GM19395 (cell line): ENCODE measurements around the gene REXO4.
A peak's percentile ranks its signal among the peaks of the same experiment; 100 is the strongest.
"Not testable (repeated sequence)": the region's sequence is repeated elsewhere in the genome, so short reads cannot be mapped to it uniquely, and the experiment has no call there.

Experiments
- ATAC-seq: cut with Tn5 transposase; IDR thresholded peaks from one replicate; pipeline ENCODE4 v1.9.1; 2021; ENCODE audit warnings: mild to moderate bottlenecking, moderate library complexity; ENCODE audit not compliant: unreplicated experiment

The REXO4 gene

DNA sequence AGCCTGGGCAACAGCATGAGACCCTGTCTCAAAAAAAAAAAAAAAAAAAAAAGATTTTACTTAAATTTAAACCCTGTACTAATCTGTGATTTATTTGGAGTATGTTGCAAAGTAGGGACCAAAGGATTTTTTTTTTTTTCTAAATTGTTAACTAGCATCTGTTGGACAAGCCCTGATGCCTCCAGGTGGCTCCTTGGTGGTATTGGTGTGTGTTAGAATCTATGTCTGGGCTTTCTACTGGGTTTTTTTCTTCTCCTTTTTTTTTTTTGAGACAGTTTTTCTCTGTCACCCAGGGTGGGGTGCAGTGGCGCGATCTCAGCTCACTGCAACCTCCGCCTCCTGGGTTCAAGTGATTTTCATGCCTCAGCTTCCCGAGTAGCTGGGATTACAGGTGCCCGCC lies 34.1 kb upstream of the REXO4 start:
- ATAC-seq, result not testable (repeated sequence)

- no peak for ATAC-seq
These were observed 31.9 kb upstream of the REXO4 start for GRCh38 chr9:133449760-133450159.

GRCh38 chr9:133448487-133448972 lies 30.7 kb upstream of the REXO4 start:
- ATAC-seq, result no peak

DNA sequence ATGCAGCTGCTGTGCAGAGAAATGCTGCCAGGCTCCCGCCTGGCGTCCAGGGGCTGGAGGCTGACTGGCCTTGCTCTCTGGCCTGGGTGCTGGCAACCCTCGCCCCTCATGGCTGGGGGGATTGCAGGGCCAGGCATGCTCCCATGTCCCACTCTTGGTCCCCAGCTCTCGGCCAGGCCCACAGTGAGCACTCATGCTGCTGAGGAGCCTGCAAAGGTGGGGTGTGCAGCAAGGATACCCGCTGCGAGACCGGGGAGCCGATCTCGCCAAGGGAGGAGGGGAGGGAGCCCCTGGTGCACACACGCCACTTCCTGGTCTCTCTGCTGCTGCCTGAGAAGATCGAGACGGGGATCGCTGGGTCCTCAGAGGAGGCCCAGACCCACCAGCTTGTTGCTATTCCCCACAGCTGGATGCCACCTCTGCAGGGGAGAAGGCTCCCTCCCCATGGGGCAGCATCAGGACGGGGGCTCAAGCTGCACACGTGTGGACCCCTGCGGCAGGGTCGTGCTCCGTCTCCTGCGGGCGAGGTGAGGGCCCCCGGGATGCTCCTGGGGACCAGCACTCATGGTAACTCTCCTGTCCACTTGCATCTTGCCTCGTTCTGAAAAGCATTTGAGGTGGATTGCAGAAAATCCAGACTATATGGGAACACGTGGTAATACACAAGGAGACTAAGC lies 27.6 kb upstream of the REXO4 start:
- ATAC-seq, result no peak

DNA sequence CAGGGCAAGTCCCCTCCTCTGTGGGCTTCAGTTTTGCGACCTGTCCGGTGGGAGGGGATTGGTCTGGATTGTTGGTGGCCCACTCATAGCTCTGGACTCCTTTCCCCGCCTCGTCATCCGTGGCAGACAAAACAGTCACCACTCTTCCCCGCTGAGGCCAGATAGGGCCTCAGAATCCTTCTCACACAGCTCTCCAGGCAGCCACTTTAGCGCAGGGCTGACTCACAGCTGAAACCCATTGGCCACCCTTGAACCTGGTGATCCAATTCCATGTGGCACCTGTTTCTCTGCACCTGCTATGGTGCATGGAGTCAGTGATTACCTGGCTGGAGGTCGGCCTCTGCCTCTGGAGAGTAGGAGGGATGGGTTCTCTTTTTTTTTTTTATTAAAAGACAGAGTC lies 26.2 kb upstream of the REXO4 start:
- ATAC-seq, result no peak

- ATAC-seq, result no peak
These were observed 25.4 kb upstream of the REXO4 start for GRCh38 chr9:133443248-133443647.

DNA sequence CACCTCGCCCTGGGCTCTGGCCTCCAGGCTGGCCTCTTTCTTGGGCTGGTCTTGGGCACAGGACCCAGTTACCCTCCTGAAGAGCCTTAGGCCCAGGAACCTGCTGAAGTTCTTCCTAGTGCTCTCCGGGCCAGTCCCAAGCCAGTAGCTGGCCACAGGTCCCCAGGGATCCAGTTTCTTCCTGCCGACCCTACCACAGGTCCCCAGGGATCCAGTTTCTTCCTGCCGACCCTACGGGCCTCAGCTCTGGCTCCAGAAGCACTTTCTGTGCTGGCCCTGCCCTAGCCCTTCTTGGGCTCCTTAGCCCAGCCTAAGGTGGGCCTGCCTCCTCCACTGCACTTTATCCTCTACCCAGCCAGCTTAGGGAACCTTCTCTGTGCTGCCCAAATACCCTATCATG lies 23.8 kb upstream of the REXO4 start:
- ATAC-seq, result no peak

DNA sequence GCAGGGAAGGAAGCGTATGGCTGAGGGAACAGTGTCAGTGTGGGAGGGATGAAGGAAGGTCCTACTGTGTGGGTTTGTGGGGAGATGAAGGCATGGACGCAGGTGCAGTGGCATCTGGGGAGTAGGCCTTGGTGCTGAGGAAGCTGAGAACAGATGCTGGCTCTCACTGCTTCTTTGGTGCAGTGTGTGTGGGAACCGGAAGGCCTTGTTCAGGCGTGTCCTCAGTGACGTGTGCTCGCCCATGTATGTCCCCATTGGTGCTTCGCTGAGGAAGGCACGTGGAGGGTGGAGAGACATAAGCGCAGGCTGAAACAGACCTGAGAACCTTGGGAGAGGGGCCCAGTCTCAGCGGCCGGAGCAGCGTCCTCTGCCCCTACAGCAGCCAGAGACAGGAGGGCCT lies 23.1 kb upstream of the REXO4 start:
- peak; percentile 60 for ATAC-seq

- no peak for ATAC-seq
These were observed 21.5 kb upstream of the REXO4 start for GRCh38 chr9:133439337-133439736.

DNA sequence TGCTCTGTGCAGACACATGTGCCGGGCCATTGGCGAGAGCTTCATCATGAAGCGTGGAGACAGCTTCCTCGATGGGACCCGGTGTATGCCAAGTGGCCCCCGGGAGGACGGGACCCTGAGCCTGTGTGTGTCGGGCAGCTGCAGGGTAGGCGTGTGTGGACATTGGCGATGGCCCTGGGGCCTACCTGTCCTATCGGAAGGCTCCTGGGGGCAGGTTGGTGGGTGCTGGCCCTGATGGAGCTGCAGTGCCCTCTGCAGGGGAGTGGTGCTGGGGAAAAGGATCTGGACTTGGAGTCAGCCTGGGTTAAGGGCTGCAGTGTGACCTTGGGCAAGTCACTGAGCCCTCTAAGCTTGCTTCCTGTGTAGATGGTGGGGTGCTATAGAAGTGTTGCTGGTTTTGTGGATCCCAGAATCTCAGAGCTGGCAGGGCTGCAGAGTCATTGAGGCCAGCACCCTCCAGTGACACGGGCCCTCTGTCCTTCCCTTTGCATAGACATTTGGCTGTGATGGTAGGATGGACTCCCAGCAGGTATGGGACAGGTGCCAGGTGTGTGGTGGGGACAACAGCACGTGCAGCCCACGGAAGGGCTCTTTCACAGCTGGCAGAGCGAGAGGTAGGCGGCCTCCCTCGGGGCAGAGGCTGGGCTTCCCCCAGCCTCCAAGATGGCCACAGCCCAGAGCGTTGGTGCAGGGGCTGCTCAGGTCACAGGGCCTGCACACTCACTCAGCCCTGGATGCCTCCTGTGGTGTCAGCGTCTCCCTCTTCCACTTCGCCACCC lies 20.1 kb upstream of the REXO4 start:
- no peak for ATAC-seq

GRCh38 chr9:133436681-133437080 lies 18.9 kb upstream of the REXO4 start:
- no peak for ATAC-seq

DNA sequence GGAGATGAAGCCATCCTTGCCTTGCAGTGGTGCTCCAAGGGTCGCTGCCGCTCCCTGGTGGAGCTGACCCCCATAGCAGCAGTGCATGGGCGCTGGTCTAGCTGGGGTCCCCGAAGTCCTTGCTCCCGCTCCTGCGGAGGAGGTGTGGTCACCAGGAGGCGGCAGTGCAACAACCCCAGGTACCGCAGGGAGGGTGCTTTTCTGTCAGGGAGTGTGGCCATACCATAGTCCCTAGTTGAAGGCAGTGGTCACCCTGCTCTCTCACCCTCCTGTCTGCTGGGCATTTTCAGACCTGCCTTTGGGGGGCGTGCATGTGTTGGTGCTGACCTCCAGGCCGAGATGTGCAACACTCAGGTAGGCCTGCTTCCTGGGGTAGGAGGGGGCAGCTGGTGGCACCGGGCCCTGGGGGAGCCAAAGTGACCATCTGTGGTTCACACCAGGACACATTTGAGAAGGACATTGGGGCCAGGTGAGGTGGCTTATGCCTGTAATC lies 15.6 kb upstream of the REXO4 start:
- ATAC-seq, result no peak

GRCh38 chr9:133430244-133430643 lies 12.4 kb upstream of the REXO4 start:
- ATAC-seq, result no peak

DNA sequence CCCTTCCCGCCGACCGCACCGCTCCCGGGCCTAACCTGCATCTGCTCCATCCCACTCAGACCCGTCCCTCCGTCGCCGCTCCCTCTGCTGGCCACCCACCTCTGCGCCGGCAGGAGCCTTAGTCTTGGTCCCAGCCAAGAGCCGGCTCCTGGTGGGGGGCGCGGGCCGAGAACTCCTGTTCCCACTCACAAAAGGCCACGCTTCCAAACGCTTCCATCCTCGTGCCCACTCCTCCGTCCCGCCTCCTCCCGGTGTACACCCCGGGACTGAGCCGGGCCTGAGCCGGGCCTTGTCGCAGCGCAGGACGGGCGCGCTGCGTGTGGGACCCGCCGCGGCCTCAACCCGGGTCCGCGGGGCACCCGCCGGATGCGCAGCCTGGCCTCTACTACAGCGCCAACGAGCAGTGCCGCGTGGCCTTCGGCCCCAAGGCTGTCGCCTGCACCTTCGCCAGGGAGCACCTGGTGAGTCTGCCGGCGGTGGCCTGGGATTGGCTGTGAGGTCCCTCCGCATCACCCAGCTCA lies 11.9 kb upstream of the REXO4 start:
- no peak for ATAC-seq

- no peak for ATAC-seq
These were observed 11.4 kb upstream of the REXO4 start for GRCh38 chr9:133429214-133429613.

DNA sequence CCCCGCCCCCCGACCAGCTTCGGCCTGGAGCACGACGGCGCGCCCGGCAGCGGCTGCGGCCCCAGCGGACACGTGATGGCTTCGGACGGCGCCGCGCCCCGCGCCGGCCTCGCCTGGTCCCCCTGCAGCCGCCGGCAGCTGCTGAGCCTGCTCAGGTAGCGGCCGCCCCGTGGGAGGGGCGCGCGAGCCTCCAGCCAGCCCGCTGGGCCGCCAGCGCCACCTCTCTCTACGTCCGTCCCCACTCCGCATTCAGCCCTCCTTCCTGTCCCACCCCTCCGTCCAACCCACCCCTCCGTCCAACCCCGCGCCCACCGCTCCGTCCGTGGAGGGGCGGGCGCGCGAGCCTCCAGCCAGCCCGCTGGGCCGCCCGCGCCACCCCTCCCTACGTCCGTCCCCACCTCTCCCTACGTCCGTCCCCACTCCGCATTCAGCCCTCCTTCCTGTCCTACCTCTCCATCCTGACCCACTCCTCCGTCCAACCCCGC lies 10.8 kb upstream of the REXO4 start:
- no peak for ATAC-seq

GRCh38 chr9:133427658-133428348 lies 10.0 kb upstream of the REXO4 start:
- no peak for ATAC-seq

DNA sequence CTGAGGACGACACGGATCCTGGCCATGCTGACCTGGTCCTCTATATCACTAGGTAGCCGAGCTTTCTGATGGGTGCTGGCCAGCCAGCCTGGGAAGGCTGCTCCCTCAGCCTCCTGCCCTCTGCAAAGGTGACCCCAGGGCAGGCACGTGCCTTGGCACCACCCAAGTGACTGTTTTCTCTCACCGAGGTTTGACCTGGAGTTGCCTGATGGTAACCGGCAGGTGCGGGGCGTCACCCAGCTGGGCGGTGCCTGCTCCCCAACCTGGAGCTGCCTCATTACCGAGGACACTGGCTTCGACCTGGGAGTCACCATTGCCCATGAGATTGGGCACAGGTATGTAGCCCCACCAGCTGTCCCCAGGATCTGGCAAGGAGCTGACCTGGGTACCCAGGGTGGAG lies 8.2 kb upstream of the REXO4 start:
- ATAC-seq, result no peak

- ATAC-seq, result no peak
These were observed 7.3 kb upstream of the REXO4 start for GRCh38 chr9:133425049-133425632.

DNA sequence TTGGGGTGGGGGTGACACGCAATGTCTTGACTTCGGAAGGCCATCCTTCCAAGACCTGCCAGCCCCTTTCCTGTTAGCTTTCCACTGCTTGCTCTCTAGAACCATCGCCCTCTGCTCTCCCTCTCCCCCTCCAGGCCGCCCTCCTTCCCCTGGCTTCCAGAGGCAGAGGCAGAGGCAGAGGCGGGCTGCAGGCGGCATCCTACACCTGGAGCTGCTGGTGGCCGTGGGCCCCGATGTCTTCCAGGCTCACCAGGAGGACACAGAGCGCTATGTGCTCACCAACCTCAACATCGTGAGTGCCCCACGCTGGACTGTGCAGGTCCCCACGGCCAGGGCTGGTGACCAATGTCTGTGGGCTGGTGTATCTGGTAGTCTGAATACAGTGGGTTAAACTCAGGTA lies 6.4 kb upstream of the REXO4 start:
- ATAC-seq, result no peak

DNA sequence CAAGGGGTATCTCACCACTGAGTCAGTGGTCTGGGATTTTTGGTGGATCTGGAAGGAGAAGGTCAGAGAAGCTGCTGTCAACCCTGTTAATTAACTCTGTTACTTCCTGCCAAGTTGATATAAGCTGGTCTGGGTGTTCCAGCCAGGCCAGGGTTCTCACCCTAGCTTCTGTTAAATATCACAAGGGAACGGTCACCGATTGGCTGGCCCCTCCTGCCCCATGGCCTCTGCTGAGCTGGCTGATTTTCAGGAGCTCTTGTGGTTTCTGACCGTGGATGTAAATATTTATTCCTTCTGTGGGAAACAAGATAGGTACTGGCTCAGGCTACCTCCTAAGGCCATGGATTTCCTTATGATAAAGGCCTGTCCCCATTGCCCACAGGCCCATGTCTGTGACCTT lies 5.4 kb upstream of the REXO4 start:
- no peak for ATAC-seq
